ENCODE data around the gene SLC19A3.
"Not testable (repeated sequence)": the region's sequence is repeated elsewhere in the genome, so short reads cannot be mapped to it uniquely, and the experiment has no call there.

Gene SLC19A3

GRCh38 chr2:227717687-227718567, at the start of gene SLC19A3:
Gene SLC19A3, minus strand, starts transcription at chr2:227718028. Its CDS starts 15,710 bp downstream, at chr2:227702318.
- no peak for DNase-seq

DNA sequence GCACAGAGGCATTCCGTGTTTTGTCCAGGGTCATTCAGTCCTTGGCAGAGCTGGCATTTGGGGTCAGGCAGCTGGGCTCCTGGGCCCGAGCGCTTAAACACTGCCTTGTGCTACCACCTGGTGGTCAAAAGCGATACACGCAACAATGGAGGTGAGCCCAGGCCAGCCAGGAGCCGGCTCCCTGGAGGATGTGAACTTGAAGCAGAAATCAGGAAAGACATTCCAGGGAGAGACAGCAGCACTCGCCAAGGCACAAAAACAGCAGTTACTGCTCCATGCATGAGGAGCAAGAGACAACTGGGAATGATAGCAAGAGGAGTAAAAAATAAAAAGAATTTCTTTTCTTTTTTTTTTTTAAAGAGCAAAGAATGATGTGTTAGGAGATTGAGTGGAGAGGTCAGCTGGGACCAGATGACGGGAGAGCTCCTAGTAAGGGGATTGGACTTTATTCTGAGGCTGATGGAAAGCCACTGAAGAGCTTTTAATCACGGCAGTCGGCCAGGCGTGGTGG, 48.6 kb upstream of the SLC19A3 start:
- DNase-seq: peak; percentile 59

DNA sequence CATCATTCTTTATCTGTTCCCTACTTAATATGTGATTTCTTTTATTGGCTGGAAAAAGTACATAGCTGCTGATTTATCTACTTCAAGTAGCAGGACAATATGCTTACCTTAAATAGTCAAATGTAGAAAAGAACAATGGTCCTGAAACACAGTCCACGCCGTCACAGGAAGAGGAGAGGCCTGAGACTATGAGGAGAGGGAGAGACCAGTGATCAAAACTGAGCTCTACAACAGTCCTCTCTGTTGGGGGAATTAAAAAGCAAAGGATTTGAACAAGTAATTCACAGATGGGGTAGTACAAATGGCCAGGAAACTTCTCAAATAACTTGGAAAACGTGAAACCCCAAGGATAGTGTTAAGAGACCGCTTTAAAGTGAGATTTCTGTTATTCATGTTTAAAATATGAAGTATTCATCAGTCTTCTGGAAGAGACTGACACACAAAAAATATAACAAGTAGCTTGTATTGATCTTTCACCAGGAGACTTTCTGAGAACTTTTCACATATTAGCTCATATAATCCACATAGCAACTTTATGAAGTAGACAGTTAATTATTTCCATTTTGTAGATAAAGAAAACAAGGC, 48.1 kb upstream of the SLC19A3 start:
- no peak for DNase-seq

- DNase-seq: no peak
Measured at GRCh38 chr2:227761740-227762476, 44.1 kb upstream of the SLC19A3 start.

DNA sequence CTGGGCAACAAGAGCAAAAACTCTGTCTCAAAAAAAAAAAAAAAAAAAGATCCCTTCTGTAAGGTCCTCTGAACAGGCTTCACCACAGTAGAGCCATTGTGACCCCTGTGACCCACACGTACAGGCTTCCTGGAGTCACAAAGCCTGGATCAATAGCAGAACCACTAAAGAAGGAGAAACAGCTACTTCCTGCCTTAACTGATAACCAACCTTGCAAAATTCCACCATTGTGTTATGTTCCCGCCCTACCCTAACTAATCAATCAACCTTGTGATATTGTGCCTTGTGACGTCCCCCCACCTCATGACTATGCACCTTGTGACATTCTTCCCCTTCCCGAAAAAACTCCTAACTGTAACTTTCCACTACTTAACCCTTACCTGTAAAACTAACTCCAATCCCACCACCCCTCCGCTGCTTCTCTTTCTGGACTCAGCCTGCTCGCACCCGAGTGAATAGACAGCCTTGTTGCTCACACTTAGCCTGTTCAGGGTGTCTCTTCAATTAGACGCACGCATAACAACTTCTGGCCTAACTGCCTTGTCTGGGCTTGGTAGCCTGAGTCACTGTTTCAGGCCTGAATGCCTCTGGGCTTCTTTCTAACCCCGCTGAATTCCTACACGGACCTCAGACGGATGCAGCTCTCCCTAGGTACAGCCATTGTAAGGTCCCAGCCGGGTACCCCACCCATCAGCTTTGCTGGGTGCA, 41.7 kb upstream of the SLC19A3 start:
- DNase-seq: no peak

- DNase-seq: not testable (repeated sequence)
Measured at GRCh38 chr2:227756261-227756660, 38.4 kb upstream of the SLC19A3 start.

DNA sequence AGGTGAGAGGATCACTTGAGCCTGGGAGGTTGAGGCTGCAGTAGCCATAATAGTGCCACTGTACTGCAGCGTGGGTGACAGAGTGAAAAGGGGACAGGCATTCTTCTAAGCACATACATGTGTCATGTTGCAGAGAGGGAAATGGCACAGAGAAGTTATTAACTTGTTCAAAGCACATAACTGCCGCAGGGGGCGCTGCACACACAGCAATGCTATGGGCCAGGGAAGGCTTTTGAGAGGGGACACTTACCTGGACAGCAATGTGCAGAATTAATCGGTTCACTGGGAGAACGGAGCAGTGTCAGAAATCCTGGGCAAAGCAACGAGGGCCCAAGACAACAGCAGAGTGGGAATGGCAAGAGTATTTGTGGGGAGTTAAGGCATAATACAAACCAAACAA, 30.3 kb upstream of the SLC19A3 start:
- DNase-seq: no peak

GRCh38 chr2:227745594-227745993, 27.8 kb upstream of the SLC19A3 start, which contains the start of gene SCYGR8:
Gene SCYGR8, plus strand, starts transcription at chr2:227745894. Its CDS starts 0 bp downstream, at chr2:227745894.
- DNase-seq: no peak

DNA sequence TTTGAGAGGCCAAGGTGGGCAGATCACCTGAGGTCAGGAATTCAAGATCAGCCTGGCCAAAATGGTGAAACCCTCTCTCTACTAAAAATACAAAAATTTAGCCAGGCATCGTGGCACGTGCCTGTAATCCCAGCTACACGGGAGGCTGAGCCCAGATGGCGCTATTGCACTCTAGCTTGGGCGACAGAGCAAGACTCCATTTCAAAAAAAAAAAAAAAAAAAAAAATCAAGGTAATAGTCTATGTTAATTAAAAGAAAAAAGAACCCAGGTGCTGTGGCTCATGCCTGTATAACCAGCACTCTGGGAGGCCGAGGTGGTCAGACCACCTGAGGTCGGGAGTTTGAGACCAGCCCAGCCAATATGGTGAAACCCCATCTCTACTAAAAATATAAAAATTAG, 22.9 kb upstream of the SLC19A3 start:
- DNase-seq: not testable (repeated sequence)

DNA sequence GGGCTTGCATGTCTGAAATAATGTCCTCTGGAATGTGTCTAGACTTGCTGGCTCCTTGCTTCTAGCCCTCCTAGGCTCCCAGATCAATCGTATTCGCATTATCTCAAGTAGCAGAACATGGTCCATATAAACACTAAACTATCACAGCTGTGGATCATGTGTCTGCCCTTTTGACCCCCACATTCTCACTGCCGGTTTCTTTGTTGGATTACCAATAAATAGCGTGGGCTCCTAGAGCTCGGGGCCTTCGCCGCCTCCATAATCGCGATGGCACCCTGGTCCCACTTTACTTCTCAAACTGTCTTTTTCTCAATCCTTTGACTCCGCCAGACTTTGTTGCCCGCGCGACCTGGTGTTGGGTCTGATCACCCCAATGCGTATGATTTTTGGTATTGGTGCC, 21.5 kb upstream of the SLC19A3 start:
- DNase-seq: no peak

- DNase-seq: no peak
Measured at GRCh38 chr2:227728035-227728434, 10.2 kb upstream of the SLC19A3 start, which contains the start of gene SCYGR7. Gene SCYGR7, plus strand, starts transcription at chr2:227728335. Its CDS starts 0 bp downstream, at chr2:227728335.

DNA sequence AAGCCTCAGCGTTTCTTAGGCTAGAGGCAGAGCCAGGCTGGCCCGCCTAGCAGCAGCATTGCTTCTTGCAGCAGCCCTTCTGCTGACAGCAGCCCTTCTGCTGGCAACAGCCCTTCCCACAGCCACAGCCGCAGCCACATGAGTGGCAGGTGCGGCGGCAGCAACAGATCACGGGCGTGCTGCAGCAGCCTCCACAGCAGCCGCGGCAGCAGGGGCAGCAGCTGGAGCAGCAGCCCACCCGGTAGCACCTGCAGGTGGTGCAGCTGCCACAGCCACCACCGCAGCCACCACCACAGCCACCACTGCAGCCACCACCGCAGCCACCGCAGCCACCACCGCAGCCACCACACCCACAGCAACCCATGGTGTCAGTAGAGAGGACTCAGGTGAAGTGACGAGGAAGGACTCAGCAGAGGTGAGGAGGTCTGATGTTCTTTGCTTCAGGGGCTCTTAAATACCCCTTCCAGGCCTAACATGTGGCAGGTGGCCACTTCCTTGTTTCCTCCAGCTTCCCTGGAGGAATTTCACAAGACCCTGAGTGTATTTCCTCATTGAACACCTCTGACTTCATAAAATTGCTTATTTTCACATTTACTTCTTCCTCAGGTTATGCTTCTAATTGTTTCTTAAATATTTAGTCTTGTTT, 6.7 kb upstream of the SLC19A3 start, which contains the start of gene SCYGR6:
Gene SCYGR6 (minus strand): TSS at position 364 of the 646 bp plus-strand sequence. CDS start 0 bp downstream, at position 364.
- no peak for DNase-seq

DNA sequence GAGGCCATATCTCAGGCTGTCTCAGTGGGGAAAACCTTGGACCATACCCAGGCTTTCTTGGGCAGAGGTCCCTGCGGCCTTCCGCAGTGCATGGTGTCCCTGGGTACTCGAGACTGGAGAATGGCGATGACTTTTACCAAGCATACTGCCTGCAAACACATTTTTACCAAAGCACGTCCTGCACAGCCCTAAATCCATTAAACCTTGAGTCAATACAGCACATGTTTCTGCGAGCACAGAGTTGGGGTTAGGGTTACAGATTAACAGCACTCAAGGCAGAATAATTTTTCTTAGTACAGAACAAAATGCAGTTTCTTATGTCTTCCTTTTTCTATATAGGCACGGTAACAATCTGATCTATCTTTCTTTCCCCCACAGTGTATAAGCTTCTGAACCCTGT, 5.0 kb upstream of the SLC19A3 start:
- DNase-seq: not testable (repeated sequence)

DNA sequence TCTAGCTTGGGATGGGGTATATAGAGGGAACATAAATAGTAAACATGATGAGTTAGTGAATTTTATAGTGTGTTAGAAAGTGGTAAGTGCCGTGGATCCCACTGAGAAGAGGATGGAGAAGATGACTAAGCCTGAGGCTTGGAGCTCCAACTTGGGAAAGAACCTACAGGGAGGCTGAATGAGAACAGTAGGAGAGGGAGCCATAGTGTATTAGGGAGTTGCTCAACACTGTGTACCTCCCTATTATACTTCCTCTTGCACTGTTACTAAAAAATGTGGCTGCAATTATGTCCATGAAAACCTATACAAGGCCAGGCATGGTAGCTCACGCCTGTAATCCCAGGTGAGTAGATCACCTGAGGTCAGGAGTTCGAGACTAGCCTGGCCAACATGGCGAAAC, 2.9 kb upstream of the SLC19A3 start:
- no peak for DNase-seq

- DNase-seq: no peak
Measured at GRCh38 chr2:227719641-227720040, 1.8 kb upstream of the SLC19A3 start.

DNA sequence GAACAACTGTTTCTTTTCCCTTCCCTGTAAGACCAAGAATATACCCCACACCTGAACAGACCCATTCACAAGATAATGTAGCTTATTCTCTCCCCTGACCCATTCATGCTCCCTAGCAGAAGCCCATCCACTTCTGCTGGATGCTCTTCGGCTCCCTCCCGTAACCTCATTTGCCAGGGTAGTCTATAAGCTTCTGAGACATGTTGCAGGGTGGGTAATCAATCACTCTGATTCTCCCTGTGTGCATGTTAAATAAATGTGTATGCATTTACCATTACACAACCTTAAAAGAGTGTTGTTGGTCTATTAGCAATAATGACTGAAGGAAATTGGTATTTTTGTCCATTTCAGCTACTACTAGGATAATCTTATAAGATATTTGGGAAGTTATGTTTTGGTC, 1.3 kb downstream of the SLC19A3 start:
- DNase-seq: no peak

DNA sequence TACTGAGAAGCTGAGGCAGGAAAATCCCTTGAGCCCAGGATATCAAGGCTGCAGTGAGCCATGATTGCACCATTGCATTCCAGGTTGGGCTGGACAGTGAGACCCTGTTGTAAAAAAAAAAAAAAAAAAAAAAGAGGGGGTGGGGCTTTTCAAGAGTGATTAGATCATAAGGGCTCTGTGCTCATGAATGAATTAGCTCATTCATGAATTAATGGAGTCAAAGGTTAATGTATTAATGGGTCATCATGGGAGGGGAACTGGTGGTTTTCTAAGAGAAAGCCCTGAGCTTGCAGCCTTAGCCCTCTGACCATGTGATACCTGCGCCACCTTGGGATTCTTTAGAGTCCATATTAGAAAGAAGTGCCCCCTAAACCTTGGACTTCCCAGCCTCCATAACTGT, 4.5 kb downstream of the SLC19A3 start:
- no peak for DNase-seq

GRCh38 chr2:227710986-227711385, 6.8 kb downstream of the SLC19A3 start:
- no peak for DNase-seq

GRCh38 chr2:227707390-227707789, 10.4 kb downstream of the SLC19A3 start:
- no peak for DNase-seq

DNA sequence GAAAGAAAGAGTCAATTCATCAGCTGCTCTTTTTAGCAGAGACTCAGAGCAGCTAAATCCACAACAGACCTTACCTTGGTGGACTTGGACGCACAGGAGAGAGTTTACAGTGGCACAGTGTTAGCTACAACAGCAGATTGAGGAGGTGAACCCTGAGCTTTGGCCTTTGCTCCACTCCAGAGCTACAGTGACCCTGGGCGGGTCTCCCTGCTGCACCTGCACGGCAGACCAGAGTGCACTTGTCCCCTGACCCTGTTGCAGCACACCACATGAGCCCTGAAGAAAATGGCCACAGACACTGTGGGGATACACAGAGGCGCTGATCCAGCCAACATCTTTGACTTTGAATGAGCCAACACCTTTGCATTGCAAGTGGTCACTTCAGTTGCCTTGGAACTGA, 11.0 kb downstream of the SLC19A3 start:
- DNase-seq: no peak

DNA sequence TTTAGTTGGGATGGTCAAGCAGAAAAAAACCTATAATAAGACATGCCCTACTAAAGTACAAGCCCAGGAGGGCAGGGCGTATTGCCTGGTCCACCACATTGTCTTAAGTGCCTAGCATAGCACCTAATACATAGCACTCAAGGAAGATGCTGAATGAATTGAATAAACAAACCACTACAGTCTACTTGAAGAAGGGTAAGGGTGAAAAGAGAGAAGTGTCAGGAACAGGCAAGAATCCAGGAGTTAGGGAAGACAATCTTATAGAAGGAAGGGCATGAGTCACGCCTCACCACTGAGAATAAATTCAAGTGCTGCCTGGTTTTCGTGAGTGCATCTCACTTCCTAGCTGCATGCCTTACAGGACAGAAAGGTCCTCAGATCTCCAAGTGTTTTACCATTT, 13.9 kb downstream of the SLC19A3 start:
- no peak for DNase-seq

DNA sequence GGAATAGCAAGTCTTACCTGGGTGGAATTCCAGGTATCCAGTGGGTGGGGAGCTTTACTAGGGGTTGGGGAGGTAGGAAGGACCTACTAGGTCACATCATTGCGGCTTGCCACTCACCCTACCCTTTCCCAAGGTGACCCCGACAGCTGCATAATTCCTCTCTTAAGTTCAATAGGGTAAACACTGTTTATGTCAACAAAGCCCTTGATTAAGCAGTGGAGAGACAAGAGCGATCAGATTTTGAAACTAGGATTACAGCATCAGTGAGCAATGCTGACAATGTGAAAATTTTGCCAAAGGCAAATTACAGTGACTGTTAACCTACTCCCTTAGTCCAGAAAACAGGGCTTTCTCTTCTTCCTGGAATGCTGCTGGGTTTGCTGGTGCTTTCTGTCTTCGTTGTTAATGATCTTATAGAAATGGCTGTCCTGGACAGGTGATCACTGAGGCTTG, 14.5 kb downstream of the SLC19A3 start:
- DNase-seq: no peak

Data from CD4-positive, alpha-beta T cell treated with Interleukin-12 subunit alpha and Interleukin-12 subunit beta, for 1 hour (primary cell).